Right lobe of liver (tissue), 6 donors: ENCODE measurements around the gene GABRR1. TPM values are rescaled to one million over a fixed set of nuclear protein-coding genes. Genes with fewer than 3 reads are reported as not detected.
A peak's percentile ranks its signal among the peaks of the same experiment; 100 is the strongest.

Experiments
- ATAC-seq, 4 donors: fragments of 200-7000 bp; cut with Tn5 transposase; one replicate each; pipeline ENCODE4 v1.9.1; 2020; ENCODE audit warnings: mild to moderate bottlenecking in 4 of 4, moderate library complexity in 4 of 4
- DNase-seq, 3 donors: peaks; one replicate each; pipeline ENCODE4 v3.0.0-alpha.2; 2020
- H3K27ac ChIP-seq, 3 donors: fragments of 200-600 bp; one replicate each; pipeline ENCODE4 v1.8.0; 2022
- H3K27me3 ChIP-seq, 2 donors: fragments of 200-600 bp; one replicate each; pipeline ENCODE4 v1.8.0; 2022
- H3K36me3 ChIP-seq, 4 donors: fragments of 200-600 bp; sonication (generic) in 1 of 4; one replicate each; pipeline versions ENCODE4 v1.5.1 to v1.8.0; 2017 to 2022; ENCODE audit warnings: control low read depth in 1 of 4
- H3K4me1 ChIP-seq, 4 donors: fragments of 200-600 bp; sonication (generic) in 1 of 4; one replicate each; pipeline versions ENCODE4 v1.5.1 to v1.8.0; 2017 to 2022; ENCODE audit warnings: control low read depth in 1 of 4
- H3K4me3 ChIP-seq, 3 donors: fragments of 200-600 bp; one replicate each; pipeline ENCODE4 v1.8.0; 2022
- H3K9me3 ChIP-seq, 4 donors: fragments of 200-600 bp; sonication (generic) in 1 of 4; one replicate each; pipeline versions ENCODE4 v1.5.1 to v1.8.0; 2017 to 2022; ENCODE audit warnings: control low read depth in 1 of 4
- CTCF ChIP-seq, 4 donors: fragments of 200-600 bp in 3 of 4; fragments of 450-650 bp in 1 of 4; IDR thresholded peaks; one replicate each; pipeline versions ENCODE4 v1.5.1 to v1.8.0; 2016 to 2022; ENCODE audit warnings: antibody characterized with exemption in 4 of 4, mild to moderate bottlenecking in 2 of 4
- POLR2A ChIP-seq: fragments of 450-650 bp; IDR thresholded peaks from one replicate; pipeline ENCODE4 v1.6.1; 2017; ENCODE audit warnings: antibody characterized with exemption, mild to moderate bottlenecking
- WGBS: methylation state at CpG from one replicate; pipeline ENCODE4 v1.1.6; 2018; ENCODE audit warnings: low coverage, low lambda C conversion rate; ENCODE audit not compliant: insufficient coverage; ENCODE audit errors: missing lambda C conversion rate; 5-methylcytosine and 5-hydroxymethylcytosine counted together
- intact Hi-C, 2 donors: fragments of 100-400 bp; cut with DNase I; formaldehyde crosslinking; loops; one replicate each; pipeline versions ENCODE4 v1.11.2 to v1.14.1; 2022
- total RNA-seq, 6 experiments: library from RNA; depleted of rRNA in 2 of 6; stranded (reverse); fragments of >200 nt in 2 of 6; fragmentation: NEBNext Ultra II Directional in 3 of 6; extraction: Animal tissue kit (Norgen Biotek cat#: 25700) in 3 of 6; gene quantifications; one replicate each; pipeline versions ENCODE4 v1.1.0 to v1.2.4, GENCODE V29; 2016 to 2023
- donor health status: DM: no; HTN: yes; CAD: no.
- donor health status: DM: no; HTN: no; CAD: no.
- donor health status: DM: no; HTN: no; CAD: no.
- donor health status: DM: no; HTN: yes; CAD: no.
- donor health status: DM: no; HTN: yes; CAD: no.

GABRR1 gene
- total RNA-seq, 6 experiments from 2014 or later, result not detected

- intact Hi-C loops, result loop anchor here in 1 of 2 donors (10.0 kb wide), 2 partner anchors 130 to 270 kb away; partner anchors contain the start of gene SRSF12
- Histone ChIP-seq H3K36me3 (no peaks in the 10 kb centered on the region), H3K9me3 (no peaks in the 10 kb centered on the region), H3K27ac (no peak overlapping the region), H3K27me3 (no peaks in the 10 kb centered on the region), H3K4me1 (no peaks in the 10 kb centered on the region), H3K4me3 (no peak overlapping the region)
- DNase-seq, result no peak
- 64% methylated on average over 5 of the region's 5 CpGs for WGBS
- no peak for TF ChIP-seq CTCF (IDR thresholded peaks at IDR 0.05)
- no peak for TF ChIP-seq POLR2A
- ATAC-seq, result no peak
Observed at GRCh38 chr6:89244241-89244985, 27.3 kb upstream of the GABRR1 start.

GRCh38 chr6:89243331-89243629 lies 26.1 kb upstream of the GABRR1 start:
- 33% methylated on average over 1 of the region's 1 CpG for WGBS
- Histone ChIP-seq H3K4me3 (no peak overlapping the region), H3K9me3 (no peaks in the 10 kb centered on the region), H3K27me3 (no peaks in the 10 kb centered on the region), H3K36me3 (no peaks in the 10 kb centered on the region), H3K4me1 (no peaks in the 10 kb centered on the region), H3K27ac (no peak overlapping the region)
- DNase-seq (no peak), ATAC-seq (peak in 1 of 4 donors; percentile 33)
- intact Hi-C loops, result loop anchor here in 1 of 2 donors (10.0 kb wide), 2 partner anchors 128 to 268 kb away; partner anchors contain the start of gene SRSF12
- TF ChIP-seq CTCF (IDR thresholded peaks at IDR 0.05) (no peak), POLR2A (no peak)

GRCh38 chr6:89242574-89243330 lies 25.6 kb upstream of the GABRR1 start:
- intact Hi-C loops, result loop anchor here in 1 of 2 donors (10.0 kb wide), 2 partner anchors 128 to 268 kb away; partner anchors contain the start of gene SRSF12

GRCh38 chr6:89239338-89239737 lies 22.2 kb upstream of the GABRR1 start:
- WGBS, result 80% methylated on average over 1 of the region's 3 CpGs
- H3K4me3 ChIP-seq, result no peak overlapping the region
- DNase-seq, result no peak
- H3K27ac ChIP-seq, result no peak overlapping the region
- intact Hi-C loops, result no loop called here
- TF ChIP-seq POLR2A (no peak), CTCF (IDR thresholded peaks at IDR 0.05) (peak; percentile 18 to 28 (median 26))
- no peaks in the 10 kb centered on the region for H3K27me3 ChIP-seq
- peak in 1 of 4 donors; percentile 37 for ATAC-seq
- no peaks in the 10 kb centered on the region for H3K4me1 ChIP-seq
- H3K9me3 ChIP-seq, result no peaks in the 10 kb centered on the region
- H3K36me3 ChIP-seq, result no peaks in the 10 kb centered on the region

More at GRCh38 chr6:89242574-89243330, 25.6 kb upstream of the GABRR1 start:
- ATAC-seq, result peak; percentile 77 to 92 (median 86)
- Histone ChIP-seq H3K36me3 (no peaks in the 10 kb centered on the region), H3K4me3 (no peak overlapping the region), H3K27me3 (no peaks in the 10 kb centered on the region), H3K9me3 (no peaks in the 10 kb centered on the region), H3K4me1 (no peaks in the 10 kb centered on the region), H3K27ac (no peak overlapping the region)
- WGBS, result 12% methylated on average over 3 of the region's 3 CpGs
- DNase-seq, result no peak
- no peak for TF ChIP-seq POLR2A
- TF ChIP-seq CTCF (IDR thresholded peaks at IDR 0.05), result peak; percentile 40 to 59 (median 50)
